Neural cell (in vitro differentiated cells): ENCODE results near the gene PCDHAC1.

Experiments used
- REST ChIP-seq: IDR thresholded peaks from 2 replicates; pipeline ENCODE4 v1.6.1; 2012; ENCODE audit warnings: borderline replicate concordance
- TAF1 ChIP-seq: IDR thresholded peaks from 2 replicates; pipeline ENCODE4 v1.6.1; 2012; ENCODE audit warnings: low read depth

DNA sequence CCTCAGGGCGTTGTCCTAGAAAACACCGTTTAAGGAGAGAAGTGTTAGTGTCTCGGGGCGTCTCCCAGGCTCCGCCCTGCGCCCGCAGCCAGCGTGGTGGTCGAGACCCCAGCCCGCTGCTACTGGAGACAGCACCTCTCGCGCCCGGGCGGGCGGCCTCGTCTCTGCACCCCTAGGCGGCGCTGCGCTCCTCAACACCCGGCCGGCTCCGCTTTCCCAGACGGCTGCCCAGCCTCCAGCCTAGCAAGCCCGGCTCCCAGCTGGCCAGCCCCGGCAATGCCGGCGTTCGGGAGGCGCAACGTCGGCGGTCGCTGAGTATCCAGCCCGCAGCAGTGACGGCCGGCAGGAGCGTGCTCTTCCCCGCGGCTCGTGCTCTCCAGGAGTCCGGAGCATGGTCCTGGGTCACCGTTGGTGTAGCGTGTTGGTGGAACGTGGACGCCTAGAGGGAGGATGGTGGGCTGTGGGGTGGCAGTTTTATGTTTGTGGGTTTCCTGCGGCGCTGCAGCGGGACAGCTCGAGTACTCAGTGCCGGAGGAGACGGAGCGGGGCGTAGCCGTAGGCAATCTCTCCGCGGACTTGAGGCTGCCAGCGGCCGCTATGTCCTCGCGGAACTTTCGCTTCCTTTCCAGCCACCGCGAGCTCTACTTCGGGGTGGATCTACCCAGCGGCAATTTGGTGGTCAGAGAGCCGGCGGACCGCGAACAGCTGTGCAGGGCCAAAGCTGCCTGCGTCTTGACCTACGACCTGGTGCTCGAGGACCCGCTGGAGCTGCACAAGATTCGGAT lies 536 bp downstream of the PCDHAC1 start:
- TF ChIP-seq TAF1: no peak
- no peak for TF ChIP-seq REST
